Measurements from ENCODE around the gene INIP. TPM values are rescaled to one million over a fixed set of nuclear protein-coding genes. Genes with fewer than 3 reads are reported as not detected.

The INIP gene
- polyA plus RNA-seq, 1 donor from 2014 or later, result 64.7 TPM

- no peaks in the 10 kb centered on the region for H3K9me2 ChIP-seq (ENCODE audit: insufficient read depth, low read length)
- no peak overlapping the region for H3K4me3 ChIP-seq (ENCODE audit: low read length)
- no peaks in the 10 kb centered on the region for H3F3A ChIP-seq (ENCODE audit: insufficient read depth, low read length, poor library complexity, severe bottlenecking)
- H3K4me2 ChIP-seq (ENCODE audit: low read length), result no peak overlapping the region
- no peaks in the 10 kb centered on the region for H3K27me3 ChIP-seq (ENCODE audit: insufficient read depth, low read depth, low read length)
- no peak for TF ChIP-seq SMC3 (conservative IDR thresholded peaks at IDR 0.05; ENCODE audit: poor library complexity)
- TF ChIP-seq MXI1 (conservative IDR thresholded peaks at IDR 0.05; ENCODE audit: poor library complexity, severe bottlenecking), result no peak
- no peak for TF ChIP-seq CTCF (IDR thresholded peaks at IDR 0.05; ENCODE audit: poor library complexity, severe bottlenecking)
- no peak for TF ChIP-seq EP300 (conservative IDR thresholded peaks at IDR 0.05; ENCODE audit: poor library complexity, severe bottlenecking)
- TF ChIP-seq EZH2 (IDR thresholded peaks at IDR 0.05; ENCODE audit: borderline replicate concordance, insufficient read depth, low read length, poor library complexity, severe bottlenecking), result no peak
- TF ChIP-seq TAF1 (IDR thresholded peaks at IDR 0.05; ENCODE audit: low read depth), result no peak
- TF ChIP-seq RAD21 (conservative IDR thresholded peaks at IDR 0.05), result no peak
- no peak for TF ChIP-seq POLR2AphosphoS5 (IDR thresholded peaks at IDR 0.05)
- no peak for TF ChIP-seq REST (IDR thresholded peaks at IDR 0.05; ENCODE audit: borderline replicate concordance)
- no peaks in the 10 kb centered on the region for H3K9me3 ChIP-seq (ENCODE audit: low read length)
- no peaks in the 10 kb centered on the region for H3K36me3 ChIP-seq (ENCODE audit: insufficient read depth, low read length)
- no peaks in the 10 kb centered on the region for H4K20me1 ChIP-seq (ENCODE audit: insufficient read depth)
- H3K79me2 ChIP-seq (replicated peaks; ENCODE audit: insufficient read depth, low read length), result peaks cover 7% of the 10 kb centered on the region
- H3K9ac ChIP-seq (ENCODE audit: low read length), result no peak overlapping the region
- H2AFZ ChIP-seq (ENCODE audit: low read depth, low read length), result no peak overlapping the region
- no peak overlapping the region for H3K27ac ChIP-seq (ENCODE audit: low read length)
Observed at GRCh38 chr9:112699230-112699629, 18.7 kb downstream of the INIP start.

DNA sequence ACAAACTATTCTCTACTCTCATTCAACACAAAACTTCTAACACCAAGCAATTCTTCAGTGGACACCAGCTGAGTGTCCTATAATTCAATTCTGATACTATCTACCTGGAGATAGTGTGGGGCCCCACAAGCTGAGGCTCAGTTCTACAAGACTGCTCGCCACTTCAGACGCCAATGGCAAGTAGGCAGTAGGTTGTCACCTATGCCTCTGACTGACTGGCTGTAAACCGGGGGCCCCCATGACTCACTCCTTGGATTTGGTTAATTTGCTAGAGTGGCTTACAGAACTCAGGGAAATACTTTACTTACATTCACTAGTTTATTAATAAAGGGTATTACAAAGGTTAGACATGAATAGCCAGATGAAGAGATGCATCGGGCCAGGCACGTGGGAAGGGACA is 21.5 kb downstream of the INIP start:
- TF ChIP-seq TAF1 (IDR thresholded peaks at IDR 0.05; ENCODE audit: low read depth) (no peak), EZH2 (IDR thresholded peaks at IDR 0.05; ENCODE audit: borderline replicate concordance, insufficient read depth, low read length, poor library complexity, severe bottlenecking) (no peak), POLR2AphosphoS5 (IDR thresholded peaks at IDR 0.05) (no peak), EP300 (conservative IDR thresholded peaks at IDR 0.05; ENCODE audit: poor library complexity, severe bottlenecking) (no peak), REST (IDR thresholded peaks at IDR 0.05; ENCODE audit: borderline replicate concordance) (no peak), SMC3 (conservative IDR thresholded peaks at IDR 0.05; ENCODE audit: poor library complexity) (no peak), MXI1 (conservative IDR thresholded peaks at IDR 0.05; ENCODE audit: poor library complexity, severe bottlenecking) (no peak), RAD21 (conservative IDR thresholded peaks at IDR 0.05) (no peak), CTCF (IDR thresholded peaks at IDR 0.05; ENCODE audit: poor library complexity, severe bottlenecking) (no peak)
- no peak overlapping the region for H3K4me3 ChIP-seq (ENCODE audit: low read length)
- H3K79me2 ChIP-seq (replicated peaks; ENCODE audit: insufficient read depth, low read length), result no peaks in the 10 kb centered on the region
- no peaks in the 10 kb centered on the region for H3K9me3 ChIP-seq (ENCODE audit: low read length)
- no peaks in the 10 kb centered on the region for H4K20me1 ChIP-seq (ENCODE audit: insufficient read depth)
- no peaks in the 10 kb centered on the region for H3K36me3 ChIP-seq (ENCODE audit: insufficient read depth, low read length)
- H3K27me3 ChIP-seq (ENCODE audit: insufficient read depth, low read depth, low read length), result no peaks in the 10 kb centered on the region
- no peak overlapping the region for H3K27ac ChIP-seq (ENCODE audit: low read length)
- H3F3A ChIP-seq (ENCODE audit: insufficient read depth, low read length, poor library complexity, severe bottlenecking), result no peaks in the 10 kb centered on the region
- H3K4me2 ChIP-seq (ENCODE audit: low read length), result no peak overlapping the region
- H3K9ac ChIP-seq (ENCODE audit: low read length), result no peak overlapping the region
- no peaks in the 10 kb centered on the region for H3K9me2 ChIP-seq (ENCODE audit: insufficient read depth, low read length)
- H2AFZ ChIP-seq (ENCODE audit: low read depth, low read length), result no peak overlapping the region
